WI38 (cell line): ENCODE measurements around the gene TMEM120A.

ENCODE experiments used
- H3K4me3 ChIP-seq: 2 replicates; pipeline ENCODE4 v1.5.1; 2011; ENCODE audit warnings: low read depth, mild to moderate bottlenecking, control low read depth, low read length
- CTCF ChIP-seq: IDR thresholded peaks from 2 replicates; pipeline ENCODE4 v1.5.1; 2012; ENCODE audit warnings: low read depth, mild to moderate bottlenecking, control low read depth, low read length

TMEM120A gene

GRCh38 chr7:75968012-75968411 is 26.4 kb downstream of the TMEM120A start:
- H3K4me3 ChIP-seq, result no peak overlapping the region
- no peak for TF ChIP-seq CTCF

- no peak overlapping the region for H3K4me3 ChIP-seq
- no peak for TF ChIP-seq CTCF
These were observed 26.9 kb downstream of the TMEM120A start for GRCh38 chr7:75967487-75967997.

- no peak overlapping the region for H3K4me3 ChIP-seq
- TF ChIP-seq CTCF, result no peak
These were observed 27.3 kb downstream of the TMEM120A start for GRCh38 chr7:75967055-75967454.

GRCh38 chr7:75966190-75966961 is 28.0 kb downstream of the TMEM120A start:
- no peak overlapping the region for H3K4me3 ChIP-seq
- no peak for TF ChIP-seq CTCF

- no peak for TF ChIP-seq CTCF
- no peak overlapping the region for H3K4me3 ChIP-seq
These were observed 28.8 kb downstream of the TMEM120A start for GRCh38 chr7:75965617-75966016.

- H3K4me3 ChIP-seq, result no peak overlapping the region
- TF ChIP-seq CTCF, result no peak
These were observed 30.9 kb downstream of the TMEM120A start for GRCh38 chr7:75963381-75963995.

GRCh38 chr7:75962607-75963380 is 31.6 kb downstream of the TMEM120A start:
- H3K4me3 ChIP-seq, result no peak overlapping the region
- TF ChIP-seq CTCF, result no peak
